Cardiac muscle cell (in vitro differentiated cells and primary cell): Measurements from ENCODE around the gene GNG7. TPM values are rescaled to one million over a fixed set of nuclear protein-coding genes. Genes with fewer than 3 reads are reported as not detected.

ENCODE experiments used
- DNase-seq, 2 donors: peaks; one replicate each; pipeline versions ENCODE4 v3.0.0 to v3.0.0-alpha.2; 2010 to 2017; ENCODE audit warnings: low read depth in 1 of 2, low spot score in 1 of 2
- H3K27ac ChIP-seq: fragments of 200-600 bp; sonication (generic); 2 replicates; pipeline ENCODE4 v1.5.1; 2016
- H3K27me3 ChIP-seq: fragments of 200-600 bp; sonication (generic); 2 replicates; pipeline ENCODE4 v1.6.0; 2016; ENCODE audit warnings: control low read depth
- H3K36me3 ChIP-seq: fragments of 200-600 bp; sonication (generic); 2 replicates; pipeline ENCODE4 v1.5.1; 2016; ENCODE audit warnings: control low read depth
- H3K4me1 ChIP-seq: fragments of 200-600 bp; sonication (generic); 2 replicates; pipeline ENCODE4 v1.8.1; 2017; ENCODE audit warnings: low read depth, mild to moderate bottlenecking, mixed run types
- H3K4me3 ChIP-seq: fragments of 200-600 bp; sonication (generic); 2 replicates; pipeline ENCODE4 v1.5.1; 2016; ENCODE audit warnings: mild to moderate bottlenecking
- H3K9me3 ChIP-seq: fragments of 200-600 bp; sonication (generic); 2 replicates; pipeline ENCODE4 v1.5.1; 2017; ENCODE audit warnings: low read depth, mild to moderate bottlenecking, control low read depth
- CTCF ChIP-seq: IDR thresholded peaks from 2 replicates; pipeline ENCODE4 v1.5.1; 2012; ENCODE audit warnings: low read depth, mild to moderate bottlenecking, low read length
- polyA plus RNA-seq: library from polyadenylated mRNA; unstranded; fragments of >200 nt; fragmentation: Nextera tagmentation; extraction: Ambion mirVana; gene quantifications from 2 replicates; pipeline ENCODE4 v1.2.1, GENCODE V29; 2016
- total RNA-seq: library from RNA; depleted of rRNA; stranded (reverse); fragments of >200 nt; gene quantifications from 2 replicates; pipeline ENCODE4 v1.2.3, GENCODE V29; 2016

GNG7 gene
- total and polyA plus RNA-seq, 2 experiments from 2014 or later: 20.4 to 24.8 TPM

GRCh38 chr19:2701361-2702169 lies 929 bp downstream of the GNG7 start:
- H3K9me3 ChIP-seq: no peaks in the 10 kb centered on the region
- DNase-seq: no peak
- peak overlapping the region; percentile 77 for H3K4me3 ChIP-seq
- no peak for TF ChIP-seq CTCF
- H3K36me3 ChIP-seq: no peaks in the 10 kb centered on the region
- no peak overlapping the region for H3K27ac ChIP-seq
- H3K27me3 ChIP-seq: peaks cover 25% of the 10 kb centered on the region
- H3K4me1 ChIP-seq: peaks cover 9% of the 10 kb centered on the region

- H3K9me3 ChIP-seq: no peaks in the 10 kb centered on the region
- H3K4me3 ChIP-seq: no peak overlapping the region
- DNase-seq: no peak
- peaks cover 9% of the 10 kb centered on the region for H3K4me1 ChIP-seq
- peaks cover 25% of the 10 kb centered on the region for H3K27me3 ChIP-seq
- no peak for TF ChIP-seq CTCF
- H3K36me3 ChIP-seq: no peaks in the 10 kb centered on the region
- no peak overlapping the region for H3K27ac ChIP-seq
Measured at GRCh38 chr19:2700660-2701360, 1.7 kb downstream of the GNG7 start.

GRCh38 chr19:2699413-2700140 lies 2.9 kb downstream of the GNG7 start:
- peaks cover 18% of the 10 kb centered on the region for H3K4me1 ChIP-seq
- peaks cover 25% of the 10 kb centered on the region for H3K27me3 ChIP-seq
- H3K36me3 ChIP-seq: no peaks in the 10 kb centered on the region
- DNase-seq: no peak
- no peak overlapping the region for H3K27ac ChIP-seq
- H3K9me3 ChIP-seq: no peaks in the 10 kb centered on the region
- no peak overlapping the region for H3K4me3 ChIP-seq
- no peak for TF ChIP-seq CTCF

- H3K9me3 ChIP-seq: no peaks in the 10 kb centered on the region
- TF ChIP-seq CTCF: no peak
- H3K4me1 ChIP-seq: peaks cover 21% of the 10 kb centered on the region
- no peaks in the 10 kb centered on the region for H3K36me3 ChIP-seq
- DNase-seq: no peak
- no peaks in the 10 kb centered on the region for H3K27me3 ChIP-seq
- no peak overlapping the region for H3K4me3 ChIP-seq
- H3K27ac ChIP-seq: no peak overlapping the region
Measured at GRCh38 chr19:2694196-2694595, 8.3 kb downstream of the GNG7 start.

- TF ChIP-seq CTCF: no peak
- Histone ChIP-seq H3K36me3 (no peaks in the 10 kb centered on the region), H3K27ac (no peak overlapping the region), H3K27me3 (no peaks in the 10 kb centered on the region), H3K4me1 (peaks cover 21% of the 10 kb centered on the region), H3K9me3 (no peaks in the 10 kb centered on the region), H3K4me3 (no peak overlapping the region)
- DNase-seq: no peak
Measured at GRCh38 chr19:2693492-2694160, 8.9 kb downstream of the GNG7 start.
